ENCODE measurements around the gene GPRIN1.

The GPRIN1 gene

GRCh38 chr5:176644878-176645670 is 35.1 kb upstream of the GPRIN1 start:
- Histone ChIP-seq H3K9me2 (replicated peaks; ENCODE audit: control insufficient read depth, low read length) (no peaks in the 10 kb centered on the region), H3K4me1 (ENCODE audit: control insufficient read depth, low read length) (peaks cover 16% of the 10 kb centered on the region), H3K27ac (ENCODE audit: low read depth, low read length) (no peak overlapping the region), H3K79me2 (ENCODE audit: control insufficient read depth, low read length) (no peaks in the 10 kb centered on the region), H3K9me3 (ENCODE audit: control insufficient read depth, insufficient read depth, low read length) (no peaks in the 10 kb centered on the region), H3K4me3 (ENCODE audit: low read length) (no peak overlapping the region), H3K4me2 (ENCODE audit: low read length) (no peak overlapping the region), H3F3A (ENCODE audit: control insufficient read depth, insufficient read depth) (no peaks in the 10 kb centered on the region), H3K36me3 (ENCODE audit: control insufficient read depth, low read length) (no peaks in the 10 kb centered on the region), H4K20me1 (ENCODE audit: control insufficient read depth, insufficient read depth, low read depth, low read length) (no peaks in the 10 kb centered on the region), H3K27me3 (ENCODE audit: control insufficient read depth, low read length) (no peaks in the 10 kb centered on the region)
- no peak for TF ChIP-seq CTCF (IDR thresholded peaks at IDR 0.05; ENCODE audit: low read depth, low read length, poor library complexity, severe bottlenecking)
- no peak for TF ChIP-seq EZH2phosphoT487 (IDR thresholded peaks at IDR 0.05; ENCODE audit: borderline replicate concordance, low read length)

GRCh38 chr5:176644294-176644693 is 34.3 kb upstream of the GPRIN1 start:
- Histone ChIP-seq H3K9me3 (ENCODE audit: control insufficient read depth, insufficient read depth, low read length) (no peaks in the 10 kb centered on the region), H3K27ac (ENCODE audit: low read depth, low read length) (no peak overlapping the region), H3K4me3 (ENCODE audit: low read length) (no peak overlapping the region), H3K36me3 (ENCODE audit: control insufficient read depth, low read length) (no peaks in the 10 kb centered on the region), H3K4me2 (ENCODE audit: low read length) (no peak overlapping the region), H3K27me3 (ENCODE audit: control insufficient read depth, low read length) (no peaks in the 10 kb centered on the region), H3K79me2 (ENCODE audit: control insufficient read depth, low read length) (no peaks in the 10 kb centered on the region), H3K4me1 (ENCODE audit: control insufficient read depth, low read length) (peaks cover 16% of the 10 kb centered on the region), H4K20me1 (ENCODE audit: control insufficient read depth, insufficient read depth, low read depth, low read length) (no peaks in the 10 kb centered on the region), H3F3A (ENCODE audit: control insufficient read depth, insufficient read depth) (no peaks in the 10 kb centered on the region), H3K9me2 (replicated peaks; ENCODE audit: control insufficient read depth, low read length) (no peaks in the 10 kb centered on the region)
- no peak for TF ChIP-seq CTCF (IDR thresholded peaks at IDR 0.05; ENCODE audit: low read depth, low read length, poor library complexity, severe bottlenecking)
- TF ChIP-seq EZH2phosphoT487 (IDR thresholded peaks at IDR 0.05; ENCODE audit: borderline replicate concordance, low read length), result no peak

GRCh38 chr5:176643491-176644219 is 33.7 kb upstream of the GPRIN1 start:
- no peaks in the 10 kb centered on the region for H3K9me3 ChIP-seq (ENCODE audit: control insufficient read depth, insufficient read depth, low read length)
- H3K79me2 ChIP-seq (ENCODE audit: control insufficient read depth, low read length), result no peaks in the 10 kb centered on the region
- H3K27ac ChIP-seq (ENCODE audit: low read depth, low read length), result no peak overlapping the region
- H3F3A ChIP-seq (ENCODE audit: control insufficient read depth, insufficient read depth), result no peaks in the 10 kb centered on the region
- TF ChIP-seq EZH2phosphoT487 (IDR thresholded peaks at IDR 0.05; ENCODE audit: borderline replicate concordance, low read length) (no peak), CTCF (IDR thresholded peaks at IDR 0.05; ENCODE audit: low read depth, low read length, poor library complexity, severe bottlenecking) (no peak)
- no peaks in the 10 kb centered on the region for H3K36me3 ChIP-seq (ENCODE audit: control insufficient read depth, low read length)
- no peaks in the 10 kb centered on the region for H4K20me1 ChIP-seq (ENCODE audit: control insufficient read depth, insufficient read depth, low read depth, low read length)
- no peaks in the 10 kb centered on the region for H3K9me2 ChIP-seq (replicated peaks; ENCODE audit: control insufficient read depth, low read length)
- peaks cover 16% of the 10 kb centered on the region for H3K4me1 ChIP-seq (ENCODE audit: control insufficient read depth, low read length)
- no peaks in the 10 kb centered on the region for H3K27me3 ChIP-seq (ENCODE audit: control insufficient read depth, low read length)
- H3K4me2 ChIP-seq (ENCODE audit: low read length), result no peak overlapping the region
- no peak overlapping the region for H3K4me3 ChIP-seq (ENCODE audit: low read length)

All from DOHH2 (cell line).